Glutamatergic neuron (in vitro differentiated cells): ENCODE measurements around the gene BCKDHB. TPM values are rescaled to one million over a fixed set of nuclear protein-coding genes. Genes with fewer than 3 reads are reported as not detected.

ENCODE experiments used
- DNase-seq: peaks from one replicate; pipeline ENCODE4 v3.0.0; 2022
- H3K27ac Mint-ChIP-seq: one replicate; pipeline ENCODE4 v1.8.0; 2020; ENCODE audit warnings: mild to moderate bottlenecking, mixed read lengths, inconsistent platforms; ENCODE audit not compliant: unreplicated experiment
- H3K27me3 Mint-ChIP-seq: one replicate; pipeline ENCODE4 v1.8.0; 2020; ENCODE audit warnings: mild to moderate bottlenecking, moderate library complexity, mixed read lengths, inconsistent platforms; ENCODE audit not compliant: unreplicated experiment
- H3K36me3 Mint-ChIP-seq: one replicate; pipeline ENCODE4 v1.8.0; 2020; ENCODE audit warnings: mild to moderate bottlenecking, mixed read lengths, inconsistent platforms; ENCODE audit not compliant: unreplicated experiment
- H3K4me1 Mint-ChIP-seq: one replicate; pipeline ENCODE4 v1.8.0; 2020; ENCODE audit warnings: mild to moderate bottlenecking, low read depth, mixed read lengths, inconsistent platforms; ENCODE audit not compliant: unreplicated experiment
- H3K4me3 Mint-ChIP-seq: one replicate; pipeline ENCODE4 v1.8.0; 2020; ENCODE audit warnings: mild to moderate bottlenecking, mixed read lengths, inconsistent platforms; ENCODE audit not compliant: unreplicated experiment
- H3K9me3 Mint-ChIP-seq: one replicate; pipeline ENCODE4 v1.8.0; 2020; ENCODE audit warnings: mild to moderate bottlenecking, moderate library complexity, mixed read lengths, inconsistent platforms; ENCODE audit not compliant: unreplicated experiment
- CTCF ChIP-seq: fragments of 200-600 bp; sonication (generic); IDR thresholded peaks from one replicate; pipeline ENCODE4 v1.5.0; 2021; ENCODE audit not compliant: partially characterized antibody, unreplicated experiment
- total RNA-seq: library from RNA; stranded (reverse); fragmentation: NEBNext Ultra II Directional; extraction: Animal tissue kit (Norgen Biotek cat#: 25700); gene quantifications from one replicate; pipeline ENCODE4 v1.2.1, GENCODE V29; 2021; ENCODE audit not compliant: unreplicated experiment

The BCKDHB gene
- total RNA-seq, 1 donor from 2014 or later: 13.6 TPM

DNA sequence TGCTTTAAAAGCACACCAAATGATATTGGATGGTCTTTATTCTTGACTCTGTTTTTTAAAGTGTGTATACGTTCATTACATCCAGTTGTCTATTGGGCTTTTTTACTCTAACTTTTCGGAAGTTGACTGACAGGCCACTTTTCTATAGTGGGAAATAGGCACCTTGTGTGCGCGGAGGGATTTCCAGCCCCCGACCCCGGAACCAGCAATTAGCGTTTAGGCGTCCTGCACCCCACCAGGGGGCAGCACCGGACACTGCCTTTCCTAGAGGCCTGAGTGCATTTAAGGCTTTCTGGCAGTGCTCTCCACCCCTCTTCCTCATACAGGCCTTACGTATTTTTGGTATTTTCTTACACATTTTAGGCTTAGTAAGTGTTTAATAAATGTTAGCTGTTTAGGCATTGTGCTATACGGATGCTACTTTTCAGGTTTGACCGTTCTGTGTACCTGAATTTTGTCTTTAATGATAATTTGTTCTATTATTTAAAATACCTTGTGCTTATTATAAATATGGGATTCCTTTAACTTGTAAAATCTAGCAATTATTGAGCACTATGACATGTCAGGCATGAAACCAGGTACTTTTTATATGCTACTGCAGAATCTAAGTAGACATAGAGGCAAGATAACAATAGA, 231.8 kb downstream of the BCKDHB start:
- peak; percentile 89 for TF ChIP-seq CTCF
- Mint-ChIP-seq H3K4me3 (no peak overlapping the region), H3K27ac (no peak overlapping the region), H3K27me3 (no peaks in the 10 kb centered on the region), H3K4me1 (peaks cover 17% of the 10 kb centered on the region), H3K36me3 (no peaks in the 10 kb centered on the region), H3K9me3 (no peaks in the 10 kb centered on the region)
- peak; percentile 92 for DNase-seq

DNA sequence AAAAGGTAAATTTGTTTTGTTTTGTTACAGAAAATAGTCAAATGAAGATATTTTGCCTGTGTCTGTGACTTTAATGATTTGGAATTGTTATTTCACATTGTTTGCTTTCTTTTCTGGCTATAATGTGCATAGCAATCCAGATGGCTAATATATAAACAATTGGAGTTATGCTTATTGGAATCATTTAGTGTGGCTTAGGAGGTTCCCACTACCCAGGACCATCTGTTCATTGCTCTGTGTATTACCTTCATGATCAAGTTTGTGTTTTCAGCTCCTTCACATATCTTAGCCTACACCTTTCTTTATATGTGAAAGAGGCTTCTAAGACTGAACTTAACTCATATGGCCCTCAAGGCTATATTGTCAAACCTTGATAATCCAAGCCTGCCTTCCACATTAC, 232.9 kb downstream of the BCKDHB start:
- no peaks in the 10 kb centered on the region for H3K36me3 Mint-ChIP-seq
- no peaks in the 10 kb centered on the region for H3K27me3 Mint-ChIP-seq
- H3K4me3 Mint-ChIP-seq: no peak overlapping the region
- no peak for DNase-seq
- H3K27ac Mint-ChIP-seq: no peak overlapping the region
- no peak for TF ChIP-seq CTCF
- H3K4me1 Mint-ChIP-seq: peaks cover 17% of the 10 kb centered on the region
- peaks cover under 1% of the 10 kb centered on the region for H3K9me3 Mint-ChIP-seq

DNA sequence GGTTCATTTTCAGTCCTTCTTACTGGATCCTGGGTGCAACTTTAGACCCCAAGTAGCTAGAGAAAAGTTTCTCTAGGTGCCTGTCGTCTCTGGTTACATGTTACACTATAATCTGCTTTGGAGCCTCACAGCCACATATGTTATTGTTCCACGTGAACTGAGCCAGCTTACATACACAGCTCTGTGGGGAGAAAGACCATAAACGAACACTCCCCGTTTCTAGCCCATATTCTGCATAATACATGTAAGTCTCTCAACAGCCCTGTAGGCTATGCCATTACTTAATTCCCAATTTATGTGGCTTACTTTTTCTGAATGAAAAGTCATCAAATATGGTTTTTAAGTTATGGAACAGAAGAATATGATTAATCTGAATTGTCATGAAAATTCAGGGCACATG, 233.8 kb downstream of the BCKDHB start:
- Mint-ChIP-seq H3K4me3 (no peak overlapping the region), H3K36me3 (no peaks in the 10 kb centered on the region), H3K27ac (no peak overlapping the region), H3K27me3 (no peaks in the 10 kb centered on the region), H3K9me3 (peaks cover 1% of the 10 kb centered on the region), H3K4me1 (peaks cover 12% of the 10 kb centered on the region)
- no peak for TF ChIP-seq CTCF
- DNase-seq: no peak

DNA sequence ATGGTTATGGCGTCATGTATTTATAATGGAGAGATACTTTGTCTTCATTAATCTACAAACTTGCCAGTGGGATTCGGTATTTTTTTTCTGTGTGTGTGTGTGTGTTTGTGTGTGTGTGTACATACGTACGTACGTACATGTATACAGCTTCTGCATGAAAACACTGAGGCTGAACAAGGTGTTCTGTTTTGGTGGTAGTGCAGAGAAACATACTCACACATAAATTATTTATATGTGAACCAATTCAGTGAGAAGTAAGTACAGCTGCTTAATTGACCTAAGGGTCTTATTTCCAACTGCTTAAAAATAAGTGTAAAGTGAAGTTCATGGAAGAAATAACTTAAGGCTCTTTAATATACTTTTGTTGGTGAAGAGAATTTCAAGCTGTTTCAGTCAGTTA, 234.2 kb downstream of the BCKDHB start:
- TF ChIP-seq CTCF: no peak
- no peaks in the 10 kb centered on the region for H3K27me3 Mint-ChIP-seq
- H3K4me3 Mint-ChIP-seq: no peak overlapping the region
- peak overlapping the region; percentile 53 for H3K27ac Mint-ChIP-seq
- H3K36me3 Mint-ChIP-seq: no peaks in the 10 kb centered on the region
- peaks cover 1% of the 10 kb centered on the region for H3K9me3 Mint-ChIP-seq
- DNase-seq: no peak
- peaks cover 8% of the 10 kb centered on the region for H3K4me1 Mint-ChIP-seq

DNA sequence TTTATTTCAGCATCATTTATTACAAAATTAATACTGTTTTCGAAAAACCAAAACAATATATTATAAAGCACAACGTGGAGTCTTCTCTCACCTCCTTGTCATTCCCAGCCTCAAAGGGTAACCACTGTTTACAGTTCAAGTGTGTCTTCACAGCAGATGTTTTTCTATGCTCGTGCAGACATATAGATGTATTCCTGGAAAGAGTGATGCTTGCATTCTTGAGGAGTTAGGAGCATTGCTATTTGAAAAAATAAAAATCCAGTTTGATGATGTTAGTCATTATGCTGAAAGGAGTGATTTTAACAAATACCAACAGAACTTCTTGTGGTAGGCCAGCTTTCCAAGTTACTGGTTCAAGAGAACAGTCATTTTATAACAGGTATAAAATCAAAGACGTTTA, 234.9 kb downstream of the BCKDHB start:
- Mint-ChIP-seq H3K4me1 (peaks cover 8% of the 10 kb centered on the region), H3K36me3 (no peaks in the 10 kb centered on the region), H3K27ac (no peak overlapping the region), H3K9me3 (peaks cover 1% of the 10 kb centered on the region), H3K4me3 (no peak overlapping the region), H3K27me3 (no peaks in the 10 kb centered on the region)
- DNase-seq: no peak
- TF ChIP-seq CTCF: no peak
